Left ventricle myocardium superior (tissue), 1 donor: ENCODE results near the gene ZFAND6. TPM values are rescaled to one million over a fixed set of nuclear protein-coding genes. Genes with fewer than 3 reads are reported as not detected.

Experiments used
- ATAC-seq: fragments of 200-7000 bp; cut with Tn5 transposase; one replicate; pipeline ENCODE4 v1.9.1; 2020; ENCODE audit warnings: mild to moderate bottlenecking, moderate library complexity
- DNase-seq: peaks from one replicate; pipeline ENCODE4 v3.0.0-alpha.2; 2020
- intact Hi-C: fragments of 100-400 bp; cut with micrococcal nuclease; formaldehyde crosslinking; loops from one replicate; pipeline ENCODE4 v1.11.0; 2022
- total RNA-seq: library from RNA; stranded (reverse); fragmentation: NEBNext Ultra II Directional; extraction: Animal tissue kit (Norgen Biotek cat#: 25700); gene quantifications from one replicate; pipeline ENCODE4 v1.2.1, GENCODE V29; 2021
- donor health status: DM: no; HTN: yes; CAD: no; lungs with severe emphysema.

ZFAND6 gene
- total RNA-seq, 1 donor from 2014 or later = 67.6 TPM

DNA sequence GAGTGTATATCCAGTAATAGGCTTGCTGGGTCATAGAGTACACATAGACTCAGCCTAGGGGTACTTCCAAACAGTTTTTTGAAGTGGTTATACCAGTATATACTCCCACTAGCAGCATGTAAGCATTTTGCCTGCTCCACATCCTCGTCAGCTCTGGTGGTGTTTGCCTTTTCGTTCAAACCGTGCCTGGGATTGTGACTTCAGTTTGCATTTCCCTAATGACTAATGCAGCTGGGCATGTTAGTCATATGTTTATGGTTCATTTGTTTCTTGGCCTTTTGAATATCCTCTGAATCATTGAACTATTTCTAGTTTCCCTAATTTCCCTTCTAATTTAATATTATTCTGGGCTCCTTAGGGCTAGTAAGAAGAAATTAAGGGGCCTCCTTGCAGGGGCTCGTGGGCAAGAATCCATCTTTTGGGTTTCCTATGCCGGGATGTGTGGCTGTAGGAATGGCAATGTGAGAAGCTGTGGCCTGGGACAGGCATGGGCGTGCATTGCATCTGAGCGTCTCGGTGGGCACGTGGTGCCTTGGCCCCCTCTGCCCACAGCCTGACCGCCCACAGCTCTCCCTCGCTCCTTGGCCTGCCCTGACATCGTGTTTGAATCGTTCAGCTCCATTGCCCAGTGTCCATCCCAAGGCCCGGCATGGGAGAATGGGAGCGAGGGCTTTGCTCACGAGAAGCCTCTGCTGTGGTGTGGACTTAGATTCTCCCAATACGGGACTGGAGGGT is 119.7 kb downstream of the ZFAND6 start:
- DNase-seq (no peak), ATAC-seq (no peak)
- intact Hi-C loops = no loop called here

DNA sequence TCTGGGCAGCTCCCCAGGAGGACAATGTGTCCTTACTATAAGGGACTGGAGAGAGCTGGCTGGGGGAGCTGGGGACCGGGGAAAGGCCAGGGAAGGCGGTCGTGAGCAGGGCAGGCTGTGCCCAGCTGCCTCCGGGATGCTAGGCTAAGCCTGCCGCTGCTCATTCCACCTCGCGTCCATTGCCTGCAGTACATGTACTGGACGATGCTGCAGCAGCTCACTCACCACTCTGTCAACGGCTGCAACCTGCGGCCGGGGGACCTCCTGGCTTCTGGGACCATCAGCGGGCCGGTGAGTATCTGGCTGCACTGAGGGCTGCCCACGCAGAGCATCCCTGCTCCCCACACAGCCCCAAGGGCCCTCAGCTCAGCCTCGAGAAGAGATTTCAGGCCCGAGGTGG is 120.5 kb downstream of the ZFAND6 start:
- DNase-seq (no peak), ATAC-seq (no peak)
- intact Hi-C loops = no loop called here

DNA sequence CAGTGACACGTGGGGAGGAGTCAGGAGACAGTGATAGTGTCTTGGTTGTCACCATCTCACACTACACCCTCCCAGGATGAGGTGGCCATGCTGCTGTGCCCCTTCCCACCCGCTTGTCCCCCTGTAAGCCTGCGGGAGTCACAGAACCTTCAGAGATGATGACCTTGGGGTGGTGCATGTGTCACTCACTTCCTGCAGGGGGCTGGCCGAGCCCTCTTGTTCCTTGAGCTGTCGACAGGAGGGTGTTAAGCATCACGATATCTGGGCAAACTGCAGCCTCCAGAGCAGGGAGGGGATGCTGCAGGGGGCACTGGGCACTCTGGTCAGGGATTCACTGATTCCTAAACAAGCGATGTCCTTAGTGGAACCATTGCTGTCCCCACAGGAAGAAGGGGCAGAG is 121.0 kb downstream of the ZFAND6 start:
- DNase-seq = no peak
- no peak for ATAC-seq
- intact Hi-C loops = no loop called here

DNA sequence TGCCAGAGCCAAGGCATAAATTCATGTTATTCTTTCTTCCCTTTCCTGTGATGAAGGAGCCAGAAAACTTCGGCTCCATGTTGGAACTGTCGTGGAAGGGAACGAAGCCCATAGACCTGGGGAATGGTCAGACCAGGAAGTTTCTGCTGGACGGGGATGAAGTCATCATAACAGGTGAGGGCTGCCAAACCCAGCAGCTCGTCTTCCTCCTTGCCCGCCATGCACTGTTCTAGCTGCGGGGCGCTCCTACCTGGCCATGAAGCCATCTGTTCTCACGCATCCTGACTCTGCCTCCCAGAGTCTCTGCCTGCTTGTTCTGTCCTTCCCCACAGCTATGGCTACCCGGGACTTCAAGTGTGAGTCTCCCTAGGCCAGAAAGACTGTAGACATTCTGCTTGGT is 121.5 kb downstream of the ZFAND6 start:
- no peak for ATAC-seq
- DNase-seq = no peak
- intact Hi-C loops = no loop called here

DNA sequence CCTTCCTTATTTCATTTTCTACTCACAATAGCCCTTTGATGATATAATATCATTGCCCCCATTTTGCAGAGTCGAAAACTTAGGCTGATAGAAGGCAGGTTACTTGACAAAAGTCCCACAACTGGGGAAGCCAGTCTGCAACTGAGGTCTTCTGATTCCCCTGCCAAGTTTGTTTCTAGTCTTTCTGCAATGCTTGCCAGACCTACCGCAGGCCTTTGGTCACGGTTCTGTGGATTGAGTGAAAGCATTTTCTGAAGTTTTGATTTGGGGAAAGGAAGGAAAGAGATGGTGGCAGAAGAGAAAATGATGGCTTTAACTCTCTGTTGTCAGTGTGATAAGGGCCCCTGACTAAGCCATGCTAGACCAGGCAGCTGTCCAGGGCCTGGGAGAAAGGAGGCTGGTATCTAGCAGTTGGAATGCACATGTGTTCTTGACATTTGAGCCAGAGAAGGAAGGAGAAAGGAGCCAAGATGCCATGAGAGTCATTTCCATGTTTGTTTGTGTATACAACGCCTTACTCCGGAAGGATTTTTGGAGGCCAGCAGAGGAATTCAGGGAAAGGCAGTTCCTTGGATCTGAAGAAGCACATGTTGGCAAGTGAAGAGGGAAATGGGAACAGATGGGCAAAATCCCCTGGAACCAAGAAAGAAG is 123.3 kb downstream of the ZFAND6 start:
- peak; percentile 86 for ATAC-seq
- intact Hi-C loops = no loop called here
- DNase-seq = no peak

DNA sequence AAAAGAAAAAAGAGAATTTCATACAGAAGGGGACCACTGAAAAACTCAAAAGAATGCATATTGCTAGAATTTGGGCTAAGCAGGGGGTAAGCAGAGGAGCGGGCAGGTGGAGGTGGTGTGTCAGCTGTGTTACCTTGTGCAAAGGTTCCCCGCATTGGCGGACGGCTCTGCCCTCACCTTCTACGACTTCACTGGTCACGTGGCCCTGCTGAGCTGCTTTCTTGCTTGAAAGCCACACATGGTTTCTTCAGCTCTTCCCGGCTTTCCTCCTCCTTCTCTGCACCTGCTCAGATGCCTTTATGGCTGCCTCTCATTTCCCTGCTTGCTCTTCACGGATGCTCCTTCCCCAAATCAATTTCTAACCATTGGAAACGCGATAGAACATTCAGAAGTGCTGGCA is 123.8 kb downstream of the ZFAND6 start:
- DNase-seq (no peak), ATAC-seq (no peak)
- intact Hi-C loops = no loop called here

DNA sequence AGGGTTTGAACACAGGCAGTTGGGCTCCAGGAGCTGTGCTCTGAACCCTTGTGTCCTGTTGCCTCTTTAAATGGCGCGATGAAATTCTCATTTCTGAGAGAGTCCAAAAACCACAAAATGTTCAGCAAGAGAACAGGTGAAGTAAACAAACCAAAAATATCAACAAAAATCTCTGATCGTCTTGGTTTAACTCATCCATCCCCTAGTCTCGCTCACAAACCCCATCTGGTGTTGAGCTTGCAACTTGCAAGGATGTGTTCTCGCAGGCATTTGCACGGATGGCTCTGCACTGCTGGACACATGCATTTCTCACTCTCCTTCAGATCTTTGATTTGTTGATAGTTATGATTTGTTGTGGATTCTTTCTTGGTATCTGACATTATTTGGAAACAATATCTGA is 124.4 kb downstream of the ZFAND6 start:
- ATAC-seq = no peak
- intact Hi-C loops = no loop called here
- no peak for DNase-seq

DNA sequence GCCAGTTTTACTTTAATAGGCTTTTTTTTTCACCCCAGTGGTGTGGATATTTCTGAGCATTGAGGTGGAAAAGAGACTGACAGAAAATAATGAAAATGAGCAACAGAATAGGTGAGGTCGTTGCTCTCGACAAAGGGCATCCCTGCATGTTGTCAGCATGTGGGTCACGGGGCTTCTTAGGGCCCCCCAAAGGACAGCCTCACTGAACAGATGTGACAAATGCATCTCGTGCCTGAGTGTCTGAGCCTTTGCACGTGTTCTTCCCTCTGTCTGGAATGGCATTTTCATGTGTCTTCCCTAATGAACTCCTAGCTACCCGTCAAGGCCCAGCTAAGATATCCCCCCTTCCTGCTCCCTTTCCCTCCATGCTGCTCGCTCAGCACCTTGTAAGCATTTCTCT is 125.1 kb downstream of the ZFAND6 start:
- DNase-seq = no peak
- ATAC-seq = no peak
- intact Hi-C loops = no loop called here

DNA sequence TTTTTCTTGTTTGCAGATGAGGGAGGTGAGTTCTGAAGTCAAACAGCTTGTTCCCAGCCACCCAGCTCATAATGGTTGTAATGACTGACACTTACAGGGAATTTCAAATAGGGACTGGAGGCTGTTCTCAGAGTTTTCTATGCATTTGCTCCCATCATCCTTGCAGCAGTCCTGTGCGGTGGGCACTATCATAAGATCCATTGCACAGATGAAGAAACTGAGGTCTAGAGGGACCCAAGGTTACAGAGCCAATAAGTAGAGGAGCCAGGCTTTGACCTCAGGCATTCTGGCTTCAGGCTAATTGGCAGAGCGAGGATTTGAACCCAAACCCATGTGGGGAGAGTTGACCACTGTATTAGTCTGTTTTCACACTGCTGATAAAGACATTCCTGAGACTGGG is 125.7 kb downstream of the ZFAND6 start:
- DNase-seq (no peak), ATAC-seq (no peak)
- intact Hi-C loops = no loop called here

DNA sequence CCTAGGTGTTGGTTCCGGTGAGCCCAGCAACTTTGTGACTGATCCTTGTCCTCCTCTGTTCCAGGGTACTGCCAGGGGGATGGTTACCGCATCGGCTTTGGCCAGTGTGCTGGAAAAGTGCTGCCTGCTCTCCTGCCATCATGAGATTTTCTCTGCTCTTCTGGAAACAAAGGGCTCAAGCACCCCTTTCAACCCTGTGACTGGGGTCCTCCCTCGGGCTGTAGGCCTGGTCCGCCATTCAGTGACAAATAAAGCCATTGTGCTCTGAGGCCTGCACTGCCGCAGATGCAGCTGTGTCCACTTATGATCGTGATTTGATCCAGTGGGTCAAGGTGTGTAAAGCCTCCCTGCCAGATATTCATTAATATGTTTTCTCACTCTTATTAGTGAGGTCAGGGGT is 126.6 kb downstream of the ZFAND6 start:
- ATAC-seq = no peak
- no peak for DNase-seq
- intact Hi-C loops = no loop called here

DNA sequence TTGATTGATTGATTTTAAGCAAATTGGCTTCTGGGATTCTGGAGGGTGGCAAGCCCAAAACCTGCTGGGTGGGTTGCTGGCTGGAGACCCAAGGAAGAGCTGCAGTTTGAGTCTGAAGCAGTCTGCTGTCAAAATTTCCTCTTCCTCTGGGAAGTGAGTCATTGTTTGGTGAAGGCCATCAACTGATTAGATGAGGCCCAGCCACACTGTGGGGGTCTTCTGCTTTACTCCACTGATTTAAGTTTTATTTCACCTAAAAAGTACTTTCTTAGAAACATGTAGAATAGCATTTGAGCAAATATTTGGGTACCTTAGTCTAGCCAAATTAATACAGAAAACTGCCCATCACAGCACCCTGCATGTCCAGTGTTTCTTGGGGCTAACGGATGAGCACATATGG is 127.1 kb downstream of the ZFAND6 start:
- DNase-seq (no peak), ATAC-seq (no peak)
- intact Hi-C loops = no loop called here

Other genes with a start within 250 kb of the ZFAND6 start
- 16.1 TPM for gene MTHFS, start 162.7 kb upstream of the ZFAND6 start, total RNA-seq
- gene BCL2A1, start 88.5 kb upstream of the ZFAND6 start, total RNA-seq = 0.55 TPM
- 21.9 TPM for gene FAH, start 93.3 kb downstream of the ZFAND6 start, total RNA-seq
- 3.2 TPM for gene CTXND1, start 192.5 kb downstream of the ZFAND6 start, total RNA-seq